Activated T-helper 2 cell treated with anti-CD3 and anti-CD28 coated beads, Interferon-gamma antibody, Interleukin-2, Interleukin-4, amounts not matched to agents 10 μg/mL and 5 μg/mL and 100 μg/mL, durations not matched to agents 14 hours and 24 hours and 36 hours (primary cell): ENCODE data around the gene CSTPP1. TPM values are rescaled to one million over a fixed set of nuclear protein-coding genes. Genes with fewer than 3 reads are reported as not detected.
A peak's percentile ranks its signal among the peaks of the same experiment; 100 is the strongest.
"Not testable (repeated sequence)": the region's sequence is repeated elsewhere in the genome, so short reads cannot be mapped to it uniquely, and the experiment has no call there.

ENCODE experiments used
- DNase-seq: peaks from one replicate; pipeline ENCODE4 v3.0.0; 2021; ENCODE audit warnings: low spot score
- H3K27ac Mint-ChIP-seq: one replicate; pipeline ENCODE4 v1.8.0; 2021; ENCODE audit warnings: mixed read lengths
- H3K27me3 Mint-ChIP-seq: one replicate; pipeline ENCODE4 v1.8.0; 2021; ENCODE audit warnings: low read depth, mixed read lengths
- H3K36me3 Mint-ChIP-seq: one replicate; pipeline ENCODE4 v1.8.0; 2021; ENCODE audit warnings: low read depth, mixed read lengths
- H3K4me1 Mint-ChIP-seq: one replicate; pipeline ENCODE4 v1.8.0; 2021; ENCODE audit warnings: low read depth, mixed read lengths
- H3K4me3 Mint-ChIP-seq: one replicate; pipeline ENCODE4 v1.8.0; 2021; ENCODE audit warnings: low read depth, mild to moderate bottlenecking, moderate library complexity, mixed read lengths
- H3K9me3 Mint-ChIP-seq: one replicate; pipeline ENCODE4 v1.8.0; 2021; ENCODE audit warnings: mixed read lengths
- intact Hi-C: fragments of 100-400 bp; cut with micrococcal nuclease; formaldehyde crosslinking; loops from one replicate; pipeline ENCODE4 v1.15.1; 2023
- total RNA-seq: library from RNA; stranded (reverse); gene quantifications from 2 replicates; pipeline ENCODE4 v1.2.3, GENCODE V29; 2022

CSTPP1 gene
- total RNA-seq, 1 donor from 2014 or later: 17.8 TPM

DNA sequence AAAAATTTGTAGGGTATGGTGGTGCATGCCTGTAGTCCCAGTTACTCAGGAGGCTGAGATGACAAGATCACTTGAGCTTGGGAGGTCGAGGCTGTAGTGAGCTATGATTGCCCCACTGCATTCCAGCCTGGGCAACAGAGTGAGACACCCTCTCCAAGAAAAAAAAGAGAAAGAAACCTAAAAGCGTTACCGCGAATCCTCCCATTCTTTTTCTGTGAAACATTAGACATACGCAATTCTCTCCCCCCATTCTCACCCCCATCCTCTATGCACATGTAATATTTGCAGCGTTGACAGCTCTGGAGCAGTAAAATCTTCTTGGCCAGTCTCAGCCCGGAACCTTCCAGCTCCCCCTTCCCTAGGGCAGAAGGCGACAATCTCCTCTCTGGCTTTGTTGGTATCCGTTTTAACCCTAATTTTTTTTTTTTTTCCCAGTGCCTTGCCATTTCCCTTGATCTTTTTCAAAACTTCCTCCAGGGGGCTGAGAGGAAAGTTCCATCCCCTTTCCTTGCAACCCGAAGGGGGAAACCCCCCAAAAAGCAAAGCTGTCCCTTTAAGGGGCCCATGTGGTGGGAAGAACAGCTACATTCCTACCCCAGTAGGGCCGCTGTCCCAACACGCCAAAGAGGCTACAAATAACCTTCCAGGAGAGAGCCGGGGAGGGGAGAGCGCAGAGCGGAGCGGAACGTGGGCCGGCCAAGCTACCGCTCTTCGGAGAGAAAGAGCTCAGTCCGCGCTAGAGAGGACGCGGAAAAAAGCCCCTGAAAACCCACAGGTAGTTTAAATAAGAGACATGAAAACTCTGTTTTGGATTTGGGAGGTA lies 20.1 kb upstream of the CSTPP1 start:
- Mint-ChIP-seq H3K9me3 (no peaks in the 10 kb centered on the region), H3K27me3 (peaks cover 68% of the 10 kb centered on the region), H3K4me3 (peak overlapping the region; percentile 66), H3K36me3 (no peaks in the 10 kb centered on the region), H3K27ac (no peak overlapping the region), H3K4me1 (peaks cover 22% of the 10 kb centered on the region)
- DNase-seq: no peak
- intact Hi-C loops: loop anchor here (10.0 kb wide), 1 partner anchor 98 kb away; no protein-coding TSS in a partner anchor

DNA sequence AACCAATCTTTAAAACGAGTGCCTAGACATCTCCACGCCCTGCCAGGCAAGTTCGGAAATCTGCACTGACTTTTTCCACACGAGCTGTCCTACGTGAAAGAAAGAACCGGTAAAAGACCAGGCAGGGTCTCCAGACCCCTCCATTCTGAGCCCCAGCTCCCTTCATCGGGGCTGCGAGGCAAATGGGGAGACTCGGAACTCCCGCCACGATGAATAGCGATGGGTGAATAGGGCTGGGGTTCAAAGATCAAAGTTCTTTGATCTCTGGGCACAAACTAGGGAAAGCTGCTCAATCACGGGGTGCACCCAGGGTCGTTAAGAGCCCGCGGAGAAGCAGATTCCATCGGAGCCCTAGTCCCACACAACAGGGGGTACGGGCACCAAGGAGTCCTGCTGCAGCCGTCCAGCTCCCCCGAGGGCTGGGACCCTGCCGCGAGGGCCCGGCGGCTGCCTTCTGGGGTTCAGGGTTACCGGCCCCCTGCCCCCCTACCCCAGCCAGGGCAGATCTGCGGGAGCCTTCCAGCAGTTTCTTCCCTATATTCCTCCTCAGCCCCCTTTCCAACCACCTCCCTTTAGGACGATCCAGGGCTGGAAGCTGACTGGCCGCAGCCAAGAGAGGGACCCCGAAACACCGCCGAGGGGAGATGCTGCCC lies 19.3 kb upstream of the CSTPP1 start:
- no peaks in the 10 kb centered on the region for H3K36me3 Mint-ChIP-seq
- H3K27me3 Mint-ChIP-seq: peaks cover 66% of the 10 kb centered on the region
- no peaks in the 10 kb centered on the region for H3K9me3 Mint-ChIP-seq
- H3K4me1 Mint-ChIP-seq: peaks cover 22% of the 10 kb centered on the region
- no peak for DNase-seq
- intact Hi-C loops: loop anchor here (10.0 kb wide), 1 partner anchor 98 kb away; no protein-coding TSS in a partner anchor
- peak overlapping the region; percentile 66 for H3K4me3 Mint-ChIP-seq
- H3K27ac Mint-ChIP-seq: no peak overlapping the region

- no peak for DNase-seq
- intact Hi-C loops: loop anchor here (10.0 kb wide), 1 partner anchor 97 kb away; no protein-coding TSS in a partner anchor
- Mint-ChIP-seq H3K36me3 (no peaks in the 10 kb centered on the region), H3K27ac (no peak overlapping the region), H3K4me1 (peaks cover 22% of the 10 kb centered on the region), H3K4me3 (peak overlapping the region; percentile 21), H3K9me3 (no peaks in the 10 kb centered on the region), H3K27me3 (peaks cover 61% of the 10 kb centered on the region)
These were observed 18.8 kb upstream of the CSTPP1 start for GRCh38 chr11:46917762-46918082.

- H3K9me3 Mint-ChIP-seq: no peaks in the 10 kb centered on the region
- peaks cover 56% of the 10 kb centered on the region for H3K27me3 Mint-ChIP-seq
- no peaks in the 10 kb centered on the region for H3K36me3 Mint-ChIP-seq
- no peak within 1 kb of the TSS for H3K27ac Mint-ChIP-seq
- intact Hi-C loops: loop anchor here (10.0 kb wide), 1 partner anchor 97 kb away; no protein-coding TSS in a partner anchor
- DNase-seq: no peak
- peak within 1 kb of the TSS; percentile 65 for H3K4me3 Mint-ChIP-seq
- H3K4me1 Mint-ChIP-seq: peaks cover 22% of the 10 kb centered on the region
These were observed 18.3 kb upstream of the CSTPP1 start, which contains the start of gene LRP4 for GRCh38 chr11:46918083-46918787. Gene LRP4 (minus strand): TSS chr11:46918550. CDS start chr11:46918379, 171 bp downstream.

DNA sequence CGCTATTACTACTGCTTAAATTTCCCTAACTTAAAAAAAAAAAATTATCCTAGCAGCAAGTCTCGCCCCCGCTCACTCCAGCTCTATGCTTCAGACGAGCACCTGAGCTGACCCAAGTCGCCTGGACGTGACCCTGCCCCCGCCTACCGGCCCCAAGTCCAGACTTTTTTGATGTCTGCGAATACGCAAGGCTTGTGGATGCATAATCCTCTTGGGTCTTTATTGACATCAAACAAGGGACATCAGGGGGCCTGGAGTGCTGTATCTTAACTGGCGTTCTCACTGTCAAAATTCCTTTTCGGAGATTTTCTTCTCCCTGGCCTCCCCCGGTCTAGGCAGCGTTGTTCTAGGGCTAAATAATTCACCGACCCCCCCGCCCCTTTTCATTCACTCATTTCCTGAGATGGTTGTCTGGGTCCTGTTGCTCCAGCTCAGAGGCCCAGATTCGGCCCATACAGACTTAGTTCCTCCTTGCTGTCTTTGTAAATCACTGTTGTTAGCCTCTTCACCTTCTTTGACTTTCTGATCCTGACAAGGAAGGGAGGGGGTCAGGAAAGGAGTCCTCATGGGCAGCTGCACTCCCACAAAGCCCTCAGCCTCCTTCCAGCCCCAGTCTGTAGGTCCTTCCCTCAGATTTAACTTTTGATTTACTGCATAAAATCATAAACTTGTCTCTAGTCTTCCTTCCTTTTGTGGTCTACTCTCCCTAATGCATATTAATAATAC lies 17.6 kb upstream of the CSTPP1 start:
- H3K4me3 Mint-ChIP-seq: peak overlapping the region; percentile 65
- no peaks in the 10 kb centered on the region for H3K36me3 Mint-ChIP-seq
- H3K9me3 Mint-ChIP-seq: no peaks in the 10 kb centered on the region
- H3K27me3 Mint-ChIP-seq: peaks cover 49% of the 10 kb centered on the region
- H3K27ac Mint-ChIP-seq: no peak overlapping the region
- DNase-seq: no peak
- intact Hi-C loops: loop anchor here (10.0 kb wide), 1 partner anchor 96 kb away; no protein-coding TSS in a partner anchor
- H3K4me1 Mint-ChIP-seq: peaks cover 22% of the 10 kb centered on the region

DNA sequence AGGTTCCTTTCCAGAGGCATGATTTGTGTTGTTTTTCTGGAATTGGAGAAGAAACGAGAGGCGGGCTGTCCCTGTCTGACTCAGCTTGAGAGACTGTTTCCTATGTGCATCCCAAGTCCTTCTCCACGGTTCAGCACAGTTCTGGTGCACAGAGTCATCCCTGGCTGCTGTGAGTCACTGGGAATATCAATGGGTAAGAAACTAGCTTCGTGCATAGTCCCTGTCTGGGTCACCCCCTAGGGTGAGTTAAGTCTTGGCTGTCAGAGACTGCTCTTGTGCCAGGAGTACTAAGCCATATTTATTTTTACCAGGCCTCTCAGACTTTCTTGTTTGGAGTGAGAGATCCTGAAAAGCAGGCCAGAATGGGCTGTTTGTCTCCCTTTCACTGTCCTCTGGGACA lies 15.8 kb upstream of the CSTPP1 start:
- Mint-ChIP-seq H3K4me3 (no peak overlapping the region), H3K4me1 (peaks cover 22% of the 10 kb centered on the region), H3K9me3 (no peaks in the 10 kb centered on the region), H3K27me3 (peaks cover 35% of the 10 kb centered on the region), H3K27ac (no peak overlapping the region), H3K36me3 (no peaks in the 10 kb centered on the region)
- intact Hi-C loops: loop anchor here (1.0 kb wide), 1 partner anchor 16 kb away; the partner anchor contains the start of gene CSTPP1
- no peak for DNase-seq

- H3K27ac Mint-ChIP-seq, H3K4me1 Mint-ChIP-seq, DNase-seq, H3K4me3 Mint-ChIP-seq, H3K9me3 Mint-ChIP-seq, intact Hi-C loops, H3K36me3 Mint-ChIP-seq: not testable (repeated sequence)
- peaks cover 19% of the 10 kb centered on the region for H3K27me3 Mint-ChIP-seq
These were observed 8.6 kb upstream of the CSTPP1 start for GRCh38 chr11:46927928-46928327.

- H3K27ac Mint-ChIP-seq, H3K9me3 Mint-ChIP-seq, H3K4me1 Mint-ChIP-seq, H3K4me3 Mint-ChIP-seq, DNase-seq, H3K36me3 Mint-ChIP-seq, intact Hi-C loops: not testable (repeated sequence)
- H3K27me3 Mint-ChIP-seq: peaks cover 19% of the 10 kb centered on the region
These were observed 7.9 kb upstream of the CSTPP1 start for GRCh38 chr11:46928701-46929100.

- H3K27ac Mint-ChIP-seq: no peak overlapping the region
- peaks cover 5% of the 10 kb centered on the region for H3K4me1 Mint-ChIP-seq
- intact Hi-C loops: loop anchor here (10.0 kb wide), 1 partner anchor 495 kb away; the partner anchor contains the start of gene PSMC3
- H3K9me3 Mint-ChIP-seq: no peaks in the 10 kb centered on the region
- peaks cover 19% of the 10 kb centered on the region for H3K27me3 Mint-ChIP-seq
- no peak overlapping the region for H3K4me3 Mint-ChIP-seq
- no peaks in the 10 kb centered on the region for H3K36me3 Mint-ChIP-seq
- no peak for DNase-seq
These were observed 6.5 kb upstream of the CSTPP1 start for GRCh38 chr11:46930089-46930488.

GRCh38 chr11:46942172-46942571 lies 5.6 kb downstream of the CSTPP1 start:
- Mint-ChIP-seq H3K36me3 (no peaks in the 10 kb centered on the region), H3K27ac (no peak overlapping the region), H3K27me3 (no peaks in the 10 kb centered on the region), H3K4me1 (peaks cover 4% of the 10 kb centered on the region), H3K4me3 (no peak overlapping the region), H3K9me3 (no peaks in the 10 kb centered on the region)
- intact Hi-C loops: no loop called here
- no peak for DNase-seq

DNA sequence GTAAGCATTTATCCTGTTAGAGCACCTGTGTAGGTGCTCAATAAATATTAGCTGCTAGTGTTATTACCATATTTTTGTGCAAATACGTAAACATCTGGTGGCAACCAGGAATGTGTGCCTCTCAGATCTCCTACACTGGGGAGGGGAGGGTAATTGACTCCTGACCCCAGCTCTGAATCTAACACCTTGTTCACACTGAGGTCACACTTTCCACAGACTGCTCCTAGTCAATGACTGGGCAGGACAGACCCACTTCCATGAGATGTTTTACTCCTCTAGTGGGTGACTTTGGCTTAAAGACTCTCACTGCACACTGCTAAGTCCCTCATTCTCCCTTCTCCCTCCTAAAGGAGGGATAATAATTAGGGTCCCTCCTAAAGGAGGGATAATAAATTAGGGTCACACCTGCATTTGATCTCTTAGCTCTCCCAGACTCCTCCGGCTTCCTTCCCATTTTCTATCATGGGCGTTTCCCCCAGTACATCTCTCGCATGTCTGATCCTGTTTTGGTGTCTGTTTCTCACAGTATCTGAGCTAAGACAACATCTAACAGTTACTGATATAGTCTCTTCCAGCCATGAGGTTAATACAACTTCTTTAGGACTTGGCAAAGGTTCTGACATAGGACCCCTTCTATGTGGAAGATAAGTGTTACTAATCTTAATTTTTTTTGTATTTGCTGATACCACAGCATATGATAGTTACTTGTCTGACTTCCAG lies 8.0 kb downstream of the CSTPP1 start:
- H3K27me3 Mint-ChIP-seq: no peaks in the 10 kb centered on the region
- intact Hi-C loops: no loop called here
- no peaks in the 10 kb centered on the region for H3K4me1 Mint-ChIP-seq
- H3K27ac Mint-ChIP-seq: no peak overlapping the region
- no peaks in the 10 kb centered on the region for H3K36me3 Mint-ChIP-seq
- no peak for DNase-seq
- H3K9me3 Mint-ChIP-seq: no peaks in the 10 kb centered on the region
- no peak overlapping the region for H3K4me3 Mint-ChIP-seq
